ENCODE data around the gene CDKL1. TPM values are rescaled to one million over a fixed set of nuclear protein-coding genes. Genes with fewer than 3 reads are reported as not detected.
A peak's percentile ranks its signal among the peaks of the same experiment; 100 is the strongest.

The CDKL1 gene
- total RNA-seq, 2 experiments from 2014 or later: 2.4 to 2.8 TPM

DNA sequence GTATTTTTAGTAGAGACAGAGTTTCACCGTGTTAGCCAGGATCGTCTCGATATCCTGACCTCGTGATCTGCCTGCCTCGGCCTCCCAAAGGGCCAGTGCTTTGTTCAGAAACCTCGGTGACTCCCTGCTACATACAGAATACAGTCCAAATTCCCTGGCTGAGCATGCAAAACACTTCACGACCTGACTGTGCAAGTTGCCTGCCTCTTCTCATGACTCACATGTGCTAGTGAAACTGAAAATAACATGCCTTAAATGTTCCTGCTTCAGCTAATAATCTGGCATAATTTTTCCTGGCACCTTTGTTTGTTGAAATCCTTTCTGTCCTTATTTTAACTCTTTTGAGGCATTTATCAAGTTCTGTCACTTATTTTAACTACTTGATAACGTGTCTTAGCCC lies 76.4 kb downstream of the CDKL1 start:
- Histone ChIP-seq H3K4me3 (ENCODE audit: low read length) (no peak overlapping the region), H3K9me3 (ENCODE audit: control insufficient read depth in 1 of 2, insufficient read depth in 1 of 2, low read length in 2 of 2) (no peaks in the 10 kb centered on the region), H3K36me3 (ENCODE audit: insufficient read depth, low read length) (peaks cover 22% of the 10 kb centered on the region), H3K4me1 (ENCODE audit: insufficient read depth, low read length) (peaks cover 8% of the 10 kb centered on the region), H3K27me3 (ENCODE audit: control insufficient read depth in 1 of 2, insufficient read depth in 2 of 2, low read length in 2 of 2) (no peaks in the 10 kb centered on the region), H3K27ac (ENCODE audit: low read depth in 1 of 2, low read length in 2 of 2) (no peak overlapping the region)
- ATAC-seq (ENCODE audit: poor library complexity) (no peak), DNase-seq (peak in 1 of 14 experiments; percentile 19)
- no peaks in the 10 kb centered on the region for H3K9me3 Mint-ChIP-seq
- no peak overlapping the region for H3K27ac Mint-ChIP-seq
- TF ChIP-seq, protein P1, sequence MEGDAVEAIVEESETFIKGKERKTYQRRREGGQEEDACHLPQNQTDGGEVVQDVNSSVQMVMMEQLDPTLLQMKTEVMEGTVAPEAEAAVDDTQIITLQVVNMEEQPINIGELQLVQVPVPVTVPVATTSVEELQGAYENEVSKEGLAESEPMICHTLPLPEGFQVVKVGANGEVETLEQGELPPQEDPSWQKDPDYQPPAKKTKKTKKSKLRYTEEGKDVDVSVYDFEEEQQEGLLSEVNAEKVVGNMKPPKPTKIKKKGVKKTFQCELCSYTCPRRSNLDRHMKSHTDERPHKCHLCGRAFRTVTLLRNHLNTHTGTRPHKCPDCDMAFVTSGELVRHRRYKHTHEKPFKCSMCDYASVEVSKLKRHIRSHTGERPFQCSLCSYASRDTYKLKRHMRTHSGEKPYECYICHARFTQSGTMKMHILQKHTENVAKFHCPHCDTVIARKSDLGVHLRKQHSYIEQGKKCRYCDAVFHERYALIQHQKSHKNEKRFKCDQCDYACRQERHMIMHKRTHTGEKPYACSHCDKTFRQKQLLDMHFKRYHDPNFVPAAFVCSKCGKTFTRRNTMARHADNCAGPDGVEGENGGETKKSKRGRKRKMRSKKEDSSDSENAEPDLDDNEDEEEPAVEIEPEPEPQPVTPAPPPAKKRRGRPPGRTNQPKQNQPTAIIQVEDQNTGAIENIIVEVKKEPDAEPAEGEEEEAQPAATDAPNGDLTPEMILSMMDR (IDR thresholded peaks at IDR 0.05): no peak
- H3K4me3 Mint-ChIP-seq: no peak overlapping the region
- intact Hi-C loops (cut with DNase I, micrococcal nuclease): loop anchor here (2.0 to 10.0 kb wide), 3 partner anchors 43 to 545 kb away; no protein-coding TSS in a partner anchor
- ChIA-PET CTCF (interaction anchor here (0.6 to 3.7 kb wide), 22 partner anchors 9 to 540 kb away, joined by 3 to 43 read pairs (median 5); partner anchors contain the start of genes DMAC2L, L2HGDH and MAP4K5), POLR2A (interaction anchor here (1.0 to 1.9 kb wide), 6 partner anchors 8 to 468 kb away, joined by 3 to 18 read pairs (median 6); partner anchors contain the start of genes DMAC2L, L2HGDH, MAP4K5 and NEMF)
- H3K36me3 Mint-ChIP-seq (ENCODE audit: low read depth): peaks cover 30% of the 10 kb centered on the region
- peaks cover 32% of the 10 kb centered on the region for H3K4me1 Mint-ChIP-seq (ENCODE audit: low read depth)
- no peaks in the 10 kb centered on the region for H3K27me3 Mint-ChIP-seq

DNA sequence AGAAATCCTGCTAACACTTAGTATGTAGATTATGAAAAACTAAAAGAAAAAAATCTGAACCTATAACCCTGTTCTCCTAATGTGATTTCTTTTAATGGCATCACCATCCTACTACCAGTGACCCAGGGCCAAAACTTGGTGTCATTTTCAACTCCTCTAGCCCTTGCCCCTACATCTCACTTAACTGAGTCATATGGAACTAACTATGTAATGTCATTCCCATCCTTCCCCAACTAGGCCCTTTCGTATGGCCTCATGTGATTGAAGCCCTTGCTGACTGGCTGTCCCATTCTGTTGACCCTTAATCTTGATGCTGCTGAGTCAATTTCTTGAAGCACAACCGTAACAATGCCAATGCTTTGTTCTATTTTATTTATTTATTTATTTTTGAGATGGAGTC lies 77.0 kb downstream of the CDKL1 start:
- no peak for DNase-seq
- no peak overlapping the region for H3K27ac Mint-ChIP-seq
- Histone ChIP-seq H3K27me3 (ENCODE audit: control insufficient read depth in 1 of 2, insufficient read depth in 2 of 2, low read length in 2 of 2) (no peaks in the 10 kb centered on the region), H3K9me3 (ENCODE audit: control insufficient read depth in 1 of 2, insufficient read depth in 1 of 2, low read length in 2 of 2) (no peaks in the 10 kb centered on the region), H3K27ac (ENCODE audit: low read depth in 1 of 2, low read length in 2 of 2) (no peak overlapping the region), H3K4me1 (ENCODE audit: insufficient read depth, low read length) (peaks cover 8% of the 10 kb centered on the region), H3K4me3 (ENCODE audit: low read length) (no peak overlapping the region), H3K36me3 (ENCODE audit: insufficient read depth, low read length) (peaks cover 18% of the 10 kb centered on the region)
- ATAC-seq (ENCODE audit: poor library complexity): no peak
- CTCF ChIA-PET: no interaction called here
- TF ChIP-seq, protein P1 (IDR thresholded peaks at IDR 0.05): no peak
- peaks cover 25% of the 10 kb centered on the region for H3K36me3 Mint-ChIP-seq (ENCODE audit: low read depth)
- no peak overlapping the region for H3K4me3 Mint-ChIP-seq
- intact Hi-C loops (cut with DNase I, micrococcal nuclease): loop anchor here (2.0 to 10.0 kb wide), 6 partner anchors 43 to 735 kb away; partner anchors contain the start of gene RPS29 (in 1 of the 2)
- H3K27me3 Mint-ChIP-seq: no peaks in the 10 kb centered on the region
- POLR2A ChIA-PET: interaction anchor here (1.8 kb wide), 2 partner anchors 8 to 212 kb away, joined by 14 to 18 read pairs; partner anchors contain the start of genes DMAC2L, L2HGDH and MAP4K5
- H3K4me1 Mint-ChIP-seq (ENCODE audit: low read depth): peaks cover 32% of the 10 kb centered on the region
- H3K9me3 Mint-ChIP-seq: no peaks in the 10 kb centered on the region

DNA sequence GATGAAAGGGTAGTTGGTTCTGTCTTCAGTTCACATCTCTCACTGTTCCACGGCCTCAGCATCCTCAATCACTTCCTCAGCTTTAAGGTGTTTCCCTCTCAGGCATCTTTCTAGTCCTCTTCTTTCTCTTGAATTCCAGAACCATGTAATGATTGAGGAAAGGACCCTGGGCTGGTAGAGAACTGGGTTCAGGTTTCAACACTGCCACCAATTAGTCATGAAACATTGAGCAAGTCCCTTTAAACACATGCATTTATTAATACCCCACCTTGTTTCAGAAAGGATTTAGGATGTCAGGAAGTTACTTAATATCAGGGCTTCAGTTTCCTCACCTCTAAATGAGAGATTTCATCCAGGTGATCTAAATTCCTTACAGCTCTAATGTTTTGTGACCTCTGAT lies 77.4 kb downstream of the CDKL1 start:
- no peak for DNase-seq
- no peak overlapping the region for H3K4me3 ChIP-seq (ENCODE audit: low read length)
- no peaks in the 10 kb centered on the region for H3K9me3 ChIP-seq (ENCODE audit: control insufficient read depth in 1 of 2, insufficient read depth in 1 of 2, low read length in 2 of 2)
- Mint-ChIP-seq H3K36me3 (ENCODE audit: low read depth) (peaks cover 22% of the 10 kb centered on the region), H3K27ac (no peak overlapping the region), H3K27me3 (no peaks in the 10 kb centered on the region), H3K4me3 (no peak overlapping the region), H3K4me1 (ENCODE audit: low read depth) (peaks cover 34% of the 10 kb centered on the region), H3K9me3 (no peaks in the 10 kb centered on the region)
- ATAC-seq (ENCODE audit: poor library complexity): no peak
- TF ChIP-seq, protein P1 (IDR thresholded peaks at IDR 0.05): no peak
- H3K27me3 ChIP-seq (ENCODE audit: control insufficient read depth in 1 of 2, insufficient read depth in 2 of 2, low read length in 2 of 2): no peaks in the 10 kb centered on the region
- peaks cover 8% of the 10 kb centered on the region for H3K4me1 ChIP-seq (ENCODE audit: insufficient read depth, low read length)
- ChIA-PET CTCF (no interaction called here), POLR2A (no interaction called here)
- H3K27ac ChIP-seq (ENCODE audit: low read depth in 1 of 2, low read length in 2 of 2): no peak overlapping the region
- peaks cover 17% of the 10 kb centered on the region for H3K36me3 ChIP-seq (ENCODE audit: insufficient read depth, low read length)
- intact Hi-C loops (cut with DNase I, micrococcal nuclease): loop anchor here (10.0 kb wide), 3 partner anchors 454 to 734 kb away; partner anchors contain the start of gene RPS29 (in 1 of the 2)
